GM18909 (cell line): ENCODE data around the gene MED29.

Source experiments
- ATAC-seq: cut with Tn5 transposase; IDR thresholded peaks from one replicate; pipeline ENCODE4 v1.9.1; 2021; ENCODE audit warnings: mild to moderate bottlenecking; ENCODE audit not compliant: unreplicated experiment, poor library complexity

Gene MED29

GRCh38 chr19:39390751-39391437, at the start of gene MED29, which contains the start of gene PAF1:
MED29 (plus strand) TSS chr19:39391378; CDS start chr19:39391423, 45 bp downstream.
PAF1 (minus strand) TSS chr19:39391106; CDS start chr19:39390864, 242 bp downstream.
- ATAC-seq = peak; percentile 94

GRCh38 chr19:39341719-39342604, 49.2 kb upstream of the MED29 start, which contains the start of gene SAMD4B:
SAMD4B (plus strand) TSS chr19:39342421; CDS start chr19:39356894, 14,473 bp downstream.
- peak; percentile 91 for ATAC-seq

GRCh38 chr19:39342647-39343305, 48.4 kb upstream of the MED29 start:
- ATAC-seq = no peak

DNA sequence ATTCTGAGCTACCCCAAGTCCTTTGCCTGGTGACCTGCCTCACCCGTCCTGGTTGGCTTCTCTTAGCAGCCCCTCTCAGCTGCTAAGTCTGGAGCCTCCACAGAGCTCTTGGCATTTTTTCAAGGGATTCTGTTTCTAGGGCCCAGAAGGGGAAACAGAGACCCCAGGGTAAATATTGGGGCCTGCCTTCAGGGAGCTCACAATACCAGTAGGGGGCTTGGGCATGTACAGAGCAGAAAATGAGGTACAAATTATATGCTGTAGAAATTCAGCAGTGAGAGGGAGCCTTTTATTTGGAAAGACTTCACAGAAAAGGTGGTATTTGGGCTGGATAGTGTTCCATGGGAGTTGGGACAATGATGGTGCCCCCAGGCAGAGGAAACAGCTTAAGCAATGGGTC, 45.2 kb upstream of the MED29 start:
- no peak for ATAC-seq

GRCh38 chr19:39347332-39348164, 43.6 kb upstream of the MED29 start:
- ATAC-seq = no peak

DNA sequence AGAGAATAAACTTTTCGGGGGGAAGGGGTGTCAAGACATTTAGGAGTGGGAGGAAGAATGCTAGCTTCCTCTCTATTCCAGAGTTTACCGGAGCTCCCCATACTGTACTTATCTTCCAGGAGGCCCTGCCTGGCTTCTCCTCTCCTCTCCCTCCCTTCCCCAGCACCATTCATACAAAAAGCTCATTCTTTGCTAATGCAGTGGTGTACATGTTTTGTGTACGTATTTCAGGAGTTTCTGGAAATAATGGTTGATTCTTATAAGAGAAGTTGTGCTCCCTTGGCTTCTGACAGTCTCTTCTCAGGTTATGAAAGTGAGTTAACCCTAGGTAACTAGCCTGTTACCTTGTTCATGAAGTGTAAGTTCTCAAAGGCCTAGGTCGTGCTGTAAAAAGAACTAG, 41.9 kb upstream of the MED29 start:
- ATAC-seq = no peak

DNA sequence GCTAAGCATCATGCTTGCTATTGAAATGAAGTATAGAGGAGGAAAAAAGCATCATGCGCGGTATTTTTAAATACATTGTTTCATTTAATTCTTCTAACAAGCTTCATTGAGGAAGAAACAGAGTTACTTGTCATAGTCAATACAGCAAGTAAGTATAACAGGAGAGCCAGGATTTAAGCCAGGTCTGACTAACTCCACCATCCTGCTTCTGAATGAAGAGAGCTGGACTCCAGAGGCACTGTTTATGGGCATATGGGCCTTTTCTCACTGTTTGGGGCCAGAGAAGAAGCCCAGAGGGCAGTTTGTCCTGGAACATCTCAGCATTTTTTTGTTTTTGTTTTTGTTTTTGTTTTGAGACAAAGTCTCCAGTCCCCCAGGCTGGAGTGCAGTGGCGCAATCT, 41.0 kb upstream of the MED29 start:
- ATAC-seq = no peak

- peak; percentile 59 for ATAC-seq
Measured at GRCh38 chr19:39351537-39352064, 39.6 kb upstream of the MED29 start.

- no peak for ATAC-seq
Measured at GRCh38 chr19:39352381-39353255, 38.6 kb upstream of the MED29 start.

- ATAC-seq = no peak
Measured at GRCh38 chr19:39355253-39355652, 35.9 kb upstream of the MED29 start.

- no peak for ATAC-seq
Measured at GRCh38 chr19:39356073-39356472, 35.1 kb upstream of the MED29 start.

DNA sequence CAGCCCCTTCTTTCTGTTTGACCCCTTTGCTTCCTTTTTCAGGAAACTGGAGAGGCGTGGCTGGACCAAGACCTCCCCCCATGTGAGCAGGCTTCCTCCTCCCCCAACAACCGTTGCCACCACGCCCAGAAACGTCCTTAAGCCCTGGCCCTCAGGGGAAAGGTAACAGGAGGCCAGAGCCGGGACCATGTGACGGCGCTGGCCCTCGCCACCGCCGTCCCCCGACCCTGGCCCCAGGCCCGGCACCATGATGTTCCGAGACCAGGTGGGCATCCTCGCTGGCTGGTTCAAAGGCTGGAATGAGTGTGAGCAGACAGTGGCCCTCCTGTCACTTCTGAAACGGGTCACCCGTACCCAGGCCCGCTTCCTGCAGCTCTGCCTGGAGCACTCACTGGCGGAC, 34.5 kb upstream of the MED29 start:
- ATAC-seq = no peak

- ATAC-seq = no peak
Measured at GRCh38 chr19:39359026-39359425, 32.2 kb upstream of the MED29 start.

DNA sequence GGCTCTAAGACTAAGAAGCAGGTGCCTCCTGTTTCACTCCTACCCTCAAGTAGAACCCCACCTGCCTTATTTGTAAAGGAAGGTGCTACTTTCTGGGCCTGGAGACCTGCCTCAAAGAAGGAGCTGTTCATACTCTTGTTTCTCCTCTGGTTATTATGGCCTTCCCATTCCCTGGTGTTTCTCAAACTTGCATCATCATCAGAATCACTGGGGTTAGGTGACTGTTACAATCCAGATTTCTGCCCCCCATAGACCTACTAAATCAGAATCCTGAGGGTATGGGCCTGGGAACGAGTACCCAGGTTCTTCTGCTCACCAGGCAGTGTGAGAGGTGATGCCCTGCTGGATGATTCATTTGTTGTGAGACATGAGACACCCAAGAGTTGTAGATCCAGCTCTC, 30.6 kb upstream of the MED29 start:
- ATAC-seq = no peak

DNA sequence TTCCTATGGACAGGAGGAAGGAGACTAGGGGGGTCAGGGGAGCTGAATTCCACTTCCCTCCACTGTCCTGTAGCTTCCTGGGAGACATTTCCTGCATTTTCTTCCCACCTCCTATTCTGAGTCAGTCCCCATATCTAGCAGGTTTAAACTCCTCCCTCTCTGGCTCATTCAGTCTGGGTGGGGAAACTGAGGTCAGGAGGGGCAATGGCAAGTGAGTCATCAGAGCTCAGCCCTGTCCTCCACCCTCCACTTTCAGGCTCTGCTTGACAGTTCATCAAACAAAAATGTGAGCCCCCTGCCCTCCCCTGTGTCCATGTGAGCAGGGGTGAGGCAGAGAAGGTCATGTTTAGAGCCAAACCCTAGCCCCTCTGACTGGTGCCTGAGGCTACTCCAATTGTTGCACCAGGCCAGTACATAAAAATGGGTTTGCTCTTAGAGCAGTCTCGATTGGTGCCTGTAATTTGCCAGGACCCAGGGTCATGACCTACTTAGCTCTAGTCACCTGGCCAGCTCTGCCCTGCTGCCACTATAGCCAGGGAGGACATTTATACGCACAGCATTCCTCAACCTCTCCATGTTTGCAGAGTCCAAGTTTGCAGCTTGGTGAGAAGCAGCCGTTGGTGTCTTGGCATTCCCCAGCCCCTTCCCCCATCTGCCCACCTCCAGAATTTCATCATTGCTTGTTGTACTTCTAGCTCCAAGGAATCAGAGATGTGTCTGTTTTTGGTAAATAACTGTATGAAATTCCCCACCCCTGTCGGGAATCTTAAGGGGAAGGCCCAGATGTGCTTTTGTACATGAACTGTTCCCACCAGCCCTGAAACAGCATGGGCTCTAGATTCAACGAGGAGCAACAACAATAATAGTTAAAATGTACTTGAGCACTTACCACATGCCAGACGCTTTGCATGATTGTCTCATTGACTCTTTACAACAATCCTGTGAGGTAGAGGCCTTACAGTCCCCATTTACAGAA, 28.2 kb upstream of the MED29 start:
- ATAC-seq = no peak

DNA sequence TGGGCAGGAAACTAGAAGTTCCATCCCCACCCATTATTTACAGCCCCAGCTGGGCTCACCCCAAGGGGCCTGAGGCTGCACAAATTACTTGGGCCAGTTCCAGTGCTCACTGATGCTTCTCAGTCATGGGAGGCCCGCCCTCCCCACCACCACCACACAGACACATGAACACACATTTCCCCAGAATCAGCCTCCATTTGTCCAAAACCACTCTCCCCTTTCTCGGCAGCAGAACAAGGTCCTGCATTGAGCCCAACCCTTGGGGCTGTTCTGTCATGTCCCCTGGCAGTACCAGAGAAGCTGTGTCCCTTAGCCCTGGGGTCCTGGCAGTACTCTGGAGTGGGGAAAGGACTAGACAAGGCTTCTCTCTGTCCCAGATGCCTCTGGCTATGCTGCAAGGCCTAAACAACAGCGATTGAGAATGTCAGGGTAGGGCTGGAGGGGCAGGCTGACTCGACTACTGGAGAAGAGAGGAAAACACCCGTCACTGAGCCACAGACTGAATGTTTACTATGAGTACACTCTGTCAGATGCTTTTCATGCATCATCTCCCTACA, 27.2 kb upstream of the MED29 start:
- no peak for ATAC-seq

- ATAC-seq = no peak
Measured at GRCh38 chr19:39365531-39365930, 25.6 kb upstream of the MED29 start.
